IMR-90 (cell line): ENCODE measurements around the gene IL6ST. TPM values are rescaled to one million over a fixed set of nuclear protein-coding genes. Genes with fewer than 3 reads are reported as not detected.

ENCODE experiments used
- ATAC-seq: fragments of 200-7000 bp; cut with Tn5 transposase; 2 replicates; pipeline ENCODE4 v1.9.1; 2020; ENCODE audit warnings: low read depth, mild to moderate bottlenecking, moderate library complexity
- BruUV-seq: library from RNA; stranded (reverse); fragments of 400-500 nt; replicated peaks from 2 replicates; lab custom pipeline; 2021; lab: Mats Ljungman, UMichigan
- CTCF ChIA-PET: fragments of 300-600 bp; formaldehyde crosslinking; extraction: SDS; loops from one replicate; lab custom pipeline; 2021; ENCODE audit warnings: antibody characterized with exemption; lab: Yijun Ruan, JAX
- POLR2A ChIA-PET: fragments of 300-600 bp; sonication (Branson Sonifier 250); formaldehyde crosslinking; loops from one replicate; lab custom pipeline; 2022; ENCODE audit warnings: antibody characterized with exemption; ENCODE audit not compliant: unreplicated experiment; lab: Charles Lee
- DNase-seq: peaks from one replicate; pipeline ENCODE4 v3.0.0; 2013
- H2AFZ ChIP-seq: replicated peaks from 2 replicates; pipeline ENCODE3; 2013; ENCODE audit warnings: low read length, mild to moderate bottlenecking; ENCODE audit not compliant: poor library complexity
- H2AK5ac ChIP-seq: 2 replicates; pipeline ENCODE4 v1.6.1; 2013; ENCODE audit warnings: low read depth, low read length, inconsistent platforms
- H2AK9ac ChIP-seq: replicated peaks from 2 replicates; pipeline ENCODE3; 2013; ENCODE audit warnings: mild to moderate bottlenecking, low read depth, low read length, moderate library complexity; ENCODE audit not compliant: poor library complexity
- H2BK120ac ChIP-seq: 2 replicates; pipeline ENCODE4 v1.6.1; 2013; ENCODE audit warnings: low read depth, low read length, inconsistent platforms
- H2BK15ac ChIP-seq: 3 replicates; pipeline ENCODE4 v1.6.1; 2013; ENCODE audit warnings: low read depth, low read length, inconsistent platforms
- H2BK20ac ChIP-seq: 2 replicates; pipeline ENCODE4 v1.6.1; 2013; ENCODE audit warnings: low read depth, mild to moderate bottlenecking, inconsistent platforms, low read length, moderate library complexity
- H2BK5ac ChIP-seq: 2 replicates; pipeline ENCODE4 v1.6.1; 2013; ENCODE audit warnings: mild to moderate bottlenecking, low read depth, low read length, inconsistent platforms; ENCODE audit not compliant: poor library complexity, severe bottlenecking
- H3K14ac ChIP-seq: replicated peaks from 2 replicates; pipeline ENCODE4 v1.6.1; 2013; ENCODE audit warnings: low read depth, low read length, inconsistent platforms
- H3K18ac ChIP-seq: 2 replicates; pipeline ENCODE4 v1.6.1; 2013; ENCODE audit warnings: low read depth, low read length, control low read depth
- H3K23ac ChIP-seq: 2 replicates; pipeline ENCODE4 v1.6.1; 2013; ENCODE audit warnings: low read depth, low read length, inconsistent platforms
- H3K27ac ChIP-seq: 2 replicates; pipeline ENCODE4 v1.5.1; 2013; ENCODE audit warnings: mild to moderate bottlenecking, control low read depth, low read length; ENCODE audit not compliant: insufficient read depth
- H3K27me3 ChIP-seq: 2 replicates; pipeline ENCODE4 v1.6.1; 2013; ENCODE audit warnings: low read length; ENCODE audit not compliant: control insufficient read depth, insufficient read depth
- H3K36me3 ChIP-seq: 2 replicates; pipeline ENCODE4 v1.6.1; 2013; ENCODE audit warnings: low read length, mixed read lengths; ENCODE audit not compliant: control insufficient read depth, insufficient read depth
- H3K4ac ChIP-seq: 2 replicates; pipeline ENCODE4 v1.6.1; 2013; ENCODE audit warnings: low read depth, low read length, inconsistent platforms
- H3K4me1 ChIP-seq: 2 replicates; pipeline ENCODE4 v1.6.1; 2013; ENCODE audit warnings: low read length, mixed read lengths; ENCODE audit not compliant: control insufficient read depth, insufficient read depth
- H3K4me2 ChIP-seq: 2 replicates; pipeline ENCODE4 v1.6.1; 2013; ENCODE audit warnings: low read depth, mild to moderate bottlenecking, control low read depth, low read length, moderate library complexity
- H3K4me3 ChIP-seq: 2 replicates; pipeline ENCODE4 v1.5.1; 2013; ENCODE audit warnings: low read depth, mild to moderate bottlenecking, control low read depth, low read length, moderate library complexity; ENCODE audit not compliant: insufficient read depth
- H3K56ac ChIP-seq: 2 replicates; pipeline ENCODE4 v1.6.1; 2013; ENCODE audit warnings: low read length, inconsistent platforms; ENCODE audit not compliant: insufficient read depth; ENCODE audit errors: extremely low read depth
- H3K79me1 ChIP-seq, 2 experiments: 2 replicates each; pipeline ENCODE4 v1.6.1; 2013; ENCODE audit warnings: low read length in 2 of 2, inconsistent platforms in 1 of 2, low read depth in 1 of 2
- H3K9ac ChIP-seq: 2 replicates; pipeline ENCODE4 v1.6.1; 2013; ENCODE audit warnings: low read depth, low read length, control low read depth
- H3K9me1 ChIP-seq: 2 replicates; pipeline ENCODE4 v1.6.1; 2013; ENCODE audit warnings: low read length, inconsistent platforms; ENCODE audit not compliant: insufficient read depth
- H3K9me3 ChIP-seq: 2 replicates; pipeline ENCODE4 v1.6.1; 2013; ENCODE audit warnings: low read length; ENCODE audit not compliant: control insufficient read depth, insufficient read depth
- H4K20me1 ChIP-seq: 2 replicates; pipeline ENCODE4 v1.6.1; 2013; ENCODE audit warnings: low read length, inconsistent platforms; ENCODE audit not compliant: insufficient read depth
- H4K5ac ChIP-seq: 2 replicates; pipeline ENCODE4 v1.6.1; 2013; ENCODE audit warnings: mild to moderate bottlenecking, low read depth, low read length, control low read depth
- H4K8ac ChIP-seq, 2 experiments: 2 replicates each; pipeline ENCODE4 v1.6.1; 2013; ENCODE audit warnings: low read depth in 2 of 2, low read length in 2 of 2, control low read depth in 1 of 2, inconsistent platforms in 1 of 2
- H4K91ac ChIP-seq: 2 replicates; pipeline ENCODE4 v1.6.1; 2013; ENCODE audit warnings: low read depth, low read length, inconsistent platforms; ENCODE audit not compliant: insufficient read depth
- BHLHE40 ChIP-seq: fragments of 150-350 bp; IDR thresholded peaks from 2 replicates; pipeline ENCODE4 v1.6.1; 2016; ENCODE audit warnings: mild to moderate bottlenecking, low read depth, low read length
- CHD1 ChIP-seq: IDR thresholded peaks from 2 replicates; pipeline ENCODE4 v1.6.1; 2012; ENCODE audit warnings: low read depth, low read length, improper control_type of control experiment
- MXI1 ChIP-seq: IDR thresholded peaks from 2 replicates; pipeline ENCODE4 v1.6.1; 2012; ENCODE audit warnings: low read depth, mild to moderate bottlenecking, low read length, moderate library complexity, borderline replicate concordance
- RFX5 ChIP-seq: IDR thresholded peaks from 2 replicates; pipeline ENCODE4 v1.8.0; 2012; ENCODE audit warnings: low read depth, mild to moderate bottlenecking, low read length, moderate library complexity
- WGBS, 2 experiments: methylation state at CpG; one replicate each; pipeline versions ENCODE4 v1.1.5 to v1.1.7; 2013; ENCODE audit warnings: missing lambda C conversion rate in 2 of 2; ENCODE audit not compliant: insufficient read length in 1 of 2; ENCODE audit errors: extremely low coverage in 2 of 2; 5-methylcytosine and 5-hydroxymethylcytosine counted together
- dilution Hi-C: fragments of 300-500 bp; cut with HindIII; formaldehyde crosslinking; loops from one replicate; pipeline ENCODE4 v1.14.3; 2018; ENCODE audit warnings: low sequenced_read_pairs; ENCODE audit not compliant: unreplicated experiment
- in situ Hi-C: fragments of 300-500 bp; cut with MboI; formaldehyde crosslinking; loops from 3 replicates; pipeline ENCODE4 v1.14.3; 2019; ENCODE audit warnings: low sequenced_read_pairs, inconsistent platforms, mixed read lengths
- intact Hi-C: fragments of 100-400 bp; cut with micrococcal nuclease; formaldehyde crosslinking; loops from 2 replicates; pipeline ENCODE4 v1.10.0; 2022
- polyA plus RNA-seq, 3 experiments: library from polyadenylated mRNA; depleted of rRNA; stranded (reverse); fragments of >200 nt; gene quantifications; 2 replicates each; pipeline ENCODE4 v1.2.3, GENCODE V29; 2012; ENCODE audit warnings: low replicate concordance in 1 of 3
- total RNA-seq: library from RNA; depleted of rRNA; stranded (reverse); fragments of >200 nt; gene quantifications from 2 replicates; pipeline ENCODE4 v1.2.3, GENCODE V29; 2012

The IL6ST gene
- total and polyA plus RNA-seq, 2 of the 4 experiments (the other 2 are of a cell fraction): 90.6 to 506 TPM

- intact Hi-C loops: loop anchor here (10.0 kb wide), 1 partner anchor 901 kb away; no protein-coding TSS in a partner anchor
- Histone ChIP-seq H3K4me1 (no peaks in the 10 kb centered on the region), H3K4me2 (no peak overlapping the region), H2BK5ac (no peak overlapping the region), H3K27me3 (no peaks in the 10 kb centered on the region), H2AK5ac (no peak overlapping the region), H4K5ac (no peak overlapping the region), H4K8ac (no peak overlapping the region), H3K79me1 (0 out of 4 replicates have a peak, but pooled peaks cover 0 to 2% of the 10 kb centered on the region in 2 experiments), H3K23ac (no peak overlapping the region), H4K91ac (no peak overlapping the region), H2BK20ac (no peak overlapping the region), H2BK120ac (no peak overlapping the region), H3K9me1 (no peaks in the 10 kb centered on the region), H3K18ac (no peak overlapping the region), H3K9ac (no peak overlapping the region), H3K56ac (no peak overlapping the region), H3K36me3 (peaks cover 9% of the 10 kb centered on the region), H3K4me3 (no peak overlapping the region), H4K20me1 (peaks cover 6% of the 10 kb centered on the region; the same call in 1 of the 2 replicates), H3K4ac (no peak overlapping the region), H2BK15ac (no peak overlapping the region), H3K14ac (no peak overlapping the region), H3K27ac (no peak overlapping the region), H2AFZ (no peak overlapping the region), H3K9me3 (no peaks in the 10 kb centered on the region), H2AK9ac (no peak overlapping the region)
- BruUV-seq: no TSS peak
- ChIA-PET CTCF (no interaction called here), POLR2A (no interaction called here)
- DNase-seq (no peak), ATAC-seq (no peak)
- dilution Hi-C loops: no loop called here
- TF ChIP-seq RFX5 (no peak), CHD1 (no peak), BHLHE40 (no peak), MXI1 (no peak)
- 92% methylated on average over 11 of the region's 14 CpGs; no CpG with 5 or more reads in 1 of the 2 experiments for WGBS, 2 experiments
- in situ Hi-C loops: no loop called here
These were observed 61.2 kb downstream of the IL6ST start for GRCh38 chr5:55933377-55934114.
